IPS-20b (cell line): ENCODE measurements around the gene MGAT3.
A peak's percentile ranks its signal among the peaks of the same experiment; 100 is the strongest.
"Not testable (repeated sequence)": the region's sequence is repeated elsewhere in the genome, so short reads cannot be mapped to it uniquely, and the experiment has no call there.

Source experiments
- H3K27ac ChIP-seq: one replicate; pipeline ENCODE4 v1.5.1; 2013; ENCODE audit warnings: low read length
- H3K27me3 ChIP-seq: 2 replicates; pipeline ENCODE4 v1.6.1; 2013; ENCODE audit warnings: mild to moderate bottlenecking, low read length, inconsistent platforms; ENCODE audit not compliant: insufficient read depth
- H3K36me3 ChIP-seq: 2 replicates; pipeline ENCODE4 v1.6.1; 2013; ENCODE audit warnings: low read depth, mild to moderate bottlenecking, inconsistent platforms, low read length, moderate library complexity; ENCODE audit not compliant: insufficient read depth
- H3K4me1 ChIP-seq: 2 replicates; pipeline ENCODE4 v1.6.1; 2013; ENCODE audit warnings: mild to moderate bottlenecking, control low read depth, inconsistent platforms, low read length, moderate library complexity; ENCODE audit not compliant: insufficient read depth
- H3K4me3 ChIP-seq: 2 replicates; pipeline ENCODE4 v1.5.1; 2013; ENCODE audit warnings: mild to moderate bottlenecking, low read length, inconsistent platforms
- H3K9ac ChIP-seq: 2 replicates; pipeline ENCODE4 v1.6.1; 2013; ENCODE audit warnings: low read depth, mild to moderate bottlenecking, inconsistent platforms, low read length, moderate library complexity
- H3K9me3 ChIP-seq: 2 replicates; pipeline ENCODE4 v1.6.1; 2013; ENCODE audit warnings: mild to moderate bottlenecking, low read depth, low read length, inconsistent platforms; ENCODE audit not compliant: insufficient read depth

Gene MGAT3

DNA sequence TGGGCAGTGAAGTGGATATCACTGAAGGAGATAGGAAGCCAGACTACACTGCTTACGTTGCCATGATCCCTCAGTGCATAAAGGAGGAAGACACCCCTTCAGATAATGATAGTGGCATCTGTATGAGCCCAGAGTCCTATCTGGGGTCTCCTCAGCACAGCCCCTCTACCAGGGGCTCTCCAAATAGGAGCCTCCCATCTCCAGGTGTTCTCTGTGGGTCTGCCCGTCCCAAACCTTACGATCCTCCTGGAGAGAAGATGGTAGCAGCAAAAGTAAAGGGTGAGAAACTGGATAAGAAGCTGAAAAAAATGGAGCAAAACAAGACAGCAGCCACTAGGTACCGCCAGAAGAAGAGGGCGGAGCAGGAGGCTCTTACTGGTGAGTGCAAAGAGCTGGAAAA, 65.3 kb downstream of the MGAT3 start:
- H3K27me3 ChIP-seq, H3K4me1 ChIP-seq, H3K27ac ChIP-seq, H3K9me3 ChIP-seq: not testable (repeated sequence)
- peak overlapping the region; percentile 92; the same call in 1 of the 2 replicates for H3K9ac ChIP-seq
- H3K36me3 ChIP-seq: peaks cover 46% of the 10 kb centered on the region
- H3K4me3 ChIP-seq: peak overlapping the region; percentile 93

DNA sequence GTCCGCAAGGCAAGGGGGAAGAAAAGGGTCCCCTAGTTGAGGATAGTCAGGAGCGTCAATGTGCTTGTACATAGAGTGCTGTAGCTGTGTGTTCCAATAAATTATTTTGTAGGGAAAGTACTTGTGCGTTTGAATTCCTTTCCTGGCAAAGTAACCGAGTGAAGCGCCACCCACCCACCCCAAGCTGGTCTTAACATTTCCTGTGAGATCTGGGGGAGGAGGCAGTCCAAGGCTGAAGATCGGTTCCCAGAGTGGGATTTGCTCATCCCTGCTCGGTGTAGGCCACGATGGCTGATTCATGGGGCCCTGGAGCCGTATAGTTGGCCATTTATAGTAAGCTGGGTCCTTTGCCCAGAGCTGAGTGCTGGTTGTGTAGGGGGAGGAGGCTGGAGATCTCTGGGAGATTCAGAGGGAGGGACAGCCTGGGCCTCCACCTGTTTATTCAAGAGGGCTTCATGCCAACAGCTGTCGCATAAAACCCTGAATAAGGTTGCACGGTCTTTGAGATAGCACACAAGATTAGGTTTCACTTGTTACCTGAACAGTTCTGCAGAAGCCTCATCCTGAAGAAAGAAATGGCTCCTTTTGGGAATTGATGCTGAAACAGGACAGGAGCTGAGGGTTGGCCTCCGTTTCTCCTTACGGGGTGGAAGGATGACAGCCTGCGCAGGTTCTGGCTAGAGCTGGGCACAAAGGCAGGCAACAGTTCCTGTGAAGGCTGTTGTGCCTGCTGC, 65.9 kb downstream of the MGAT3 start:
- Histone ChIP-seq H3K9ac (peak overlapping the region; percentile 4; the same call in 1 of the 2 replicates), H3K4me1 (peaks cover 7% of the 10 kb centered on the region; the same call in 1 of the 2 replicates), H3K9me3 (no peaks in the 10 kb centered on the region), H3K36me3 (peaks cover 48% of the 10 kb centered on the region), H3K4me3 (peak overlapping the region; percentile 93), H3K27ac (no peak overlapping the region), H3K27me3 (peaks cover 6% of the 10 kb centered on the region; the same call in 1 of the 2 replicates)

DNA sequence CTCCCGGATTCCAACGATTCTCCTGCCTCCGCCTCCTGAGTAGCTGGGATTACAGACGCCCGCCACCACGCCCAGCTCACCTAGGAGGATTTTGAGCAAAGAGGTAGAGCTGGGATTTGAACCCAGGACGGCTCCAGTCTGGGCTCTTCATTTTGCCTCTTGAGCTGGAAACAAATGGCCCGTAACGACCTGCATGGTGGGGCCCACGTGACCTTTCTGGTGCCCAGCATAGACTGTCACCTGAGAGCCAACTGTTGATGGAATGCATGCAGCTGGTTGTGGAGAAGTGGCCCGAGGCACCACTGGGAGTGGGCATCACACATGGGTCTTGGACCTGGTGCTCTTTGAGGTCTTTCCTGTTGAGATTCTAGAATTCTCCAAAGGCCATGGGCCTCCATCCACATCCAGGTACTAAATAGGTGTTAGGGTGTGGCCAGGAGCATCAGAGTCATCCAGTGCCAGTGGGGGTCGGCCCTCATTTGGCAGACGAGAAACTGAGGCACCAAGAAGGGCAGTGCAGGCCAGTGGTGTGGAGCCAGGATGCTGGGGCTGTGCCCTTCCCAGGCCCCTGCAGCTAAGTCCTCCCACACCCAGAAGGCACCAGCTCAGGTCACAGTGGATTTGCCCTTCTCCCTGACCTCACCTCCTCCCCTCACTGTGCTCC, 67.4 kb downstream of the MGAT3 start:
- Histone ChIP-seq H3K4me1 (peaks cover 7% of the 10 kb centered on the region; the same call in 1 of the 2 replicates), H3K9ac (no peak overlapping the region), H3K27ac (no peak overlapping the region), H3K36me3 (peaks cover 61% of the 10 kb centered on the region), H3K4me3 (no peak overlapping the region), H3K27me3 (no peaks in the 10 kb centered on the region), H3K9me3 (no peaks in the 10 kb centered on the region)

DNA sequence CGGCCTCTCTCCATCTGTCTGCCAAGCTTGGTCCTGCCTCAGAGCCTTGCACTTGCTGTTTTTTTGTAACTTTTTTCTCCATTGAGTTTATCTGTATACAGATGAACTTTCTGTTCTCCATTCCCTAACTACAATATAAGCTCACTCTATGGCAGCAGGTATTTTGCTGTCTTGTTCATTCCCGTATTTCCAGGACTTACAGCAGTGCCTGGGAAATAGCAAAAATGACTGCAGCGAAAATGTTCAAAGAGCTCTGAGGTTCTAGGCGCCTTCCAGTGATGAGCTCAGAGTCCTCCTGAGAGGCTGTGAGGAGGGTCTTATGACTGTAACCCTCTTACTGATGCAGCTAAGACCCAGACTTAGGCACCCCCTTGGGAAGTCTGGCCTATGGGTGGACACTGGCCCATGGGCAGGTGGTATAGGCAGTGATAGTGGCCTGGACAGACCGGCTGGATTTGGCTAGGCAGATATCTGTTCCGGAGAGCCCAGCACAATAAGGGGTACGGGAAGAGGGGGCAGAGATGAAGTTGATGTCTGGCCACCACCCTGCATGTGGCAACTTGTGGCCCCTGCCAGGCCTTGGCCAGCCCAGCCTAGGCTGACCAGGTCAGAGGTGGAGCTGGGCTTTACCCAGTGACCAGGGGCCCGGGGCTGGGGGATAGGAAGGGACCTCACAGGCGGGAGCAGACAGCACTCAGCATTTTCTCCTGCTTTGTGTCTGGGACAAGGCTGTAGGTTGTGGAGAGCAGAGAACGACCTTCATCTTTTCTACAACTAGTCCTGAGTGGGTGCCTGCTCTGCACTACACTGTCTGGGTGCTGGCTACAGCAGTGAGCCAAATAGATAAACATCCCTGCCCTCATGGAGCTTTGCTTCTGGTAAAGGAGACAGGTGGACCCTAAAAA, 68.2 kb downstream of the MGAT3 start:
- Histone ChIP-seq H3K36me3 (peaks cover 68% of the 10 kb centered on the region), H3K4me1 (peaks cover 7% of the 10 kb centered on the region; the same call in 1 of the 2 replicates), H3K27ac (no peak overlapping the region), H3K27me3 (no peaks in the 10 kb centered on the region), H3K9ac (no peak overlapping the region), H3K9me3 (no peaks in the 10 kb centered on the region), H3K4me3 (no peak overlapping the region)

DNA sequence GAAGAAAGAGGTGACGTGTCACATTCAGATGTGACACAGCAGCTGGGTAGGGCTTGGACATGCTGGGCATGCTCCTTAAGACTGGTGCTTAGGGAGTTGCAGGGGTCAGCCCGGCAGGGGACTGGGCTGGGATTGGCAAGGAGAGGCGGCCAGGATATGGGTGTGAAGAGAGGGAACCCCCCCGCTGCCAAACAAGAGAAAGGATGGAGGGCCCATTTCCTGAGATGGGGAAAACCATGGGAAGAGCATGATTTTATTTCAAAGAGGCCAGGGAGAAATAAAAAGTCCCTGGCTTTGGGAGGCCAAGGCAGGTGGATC, 68.8 kb downstream of the MGAT3 start:
- Histone ChIP-seq H3K9me3 (no peaks in the 10 kb centered on the region), H3K27ac (no peak overlapping the region), H3K36me3 (peaks cover 74% of the 10 kb centered on the region), H3K4me1 (peaks cover 7% of the 10 kb centered on the region; the same call in 1 of the 2 replicates), H3K4me3 (no peak overlapping the region), H3K9ac (no peak overlapping the region), H3K27me3 (no peaks in the 10 kb centered on the region)

DNA sequence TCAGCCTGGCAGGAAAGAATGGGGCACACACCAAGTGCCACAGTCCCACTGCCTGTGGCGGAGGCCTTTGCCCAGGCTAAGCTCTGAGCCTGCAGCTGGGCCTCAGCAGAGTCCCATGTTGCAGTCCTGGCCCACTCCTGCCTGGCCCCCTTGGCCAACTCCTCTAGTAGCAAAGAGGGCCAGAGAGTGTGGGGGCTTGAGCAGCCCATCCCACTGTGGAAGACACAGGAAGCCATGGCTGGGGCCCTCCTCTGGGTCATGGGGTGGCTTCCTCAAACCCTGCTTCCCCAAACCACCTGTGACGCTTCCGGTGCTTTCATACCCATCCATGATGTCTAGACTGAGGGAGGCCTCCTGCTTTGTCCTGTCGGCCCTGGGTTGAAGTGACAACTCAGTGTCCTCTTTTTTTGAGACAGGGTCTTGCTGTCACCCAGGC, 69.9 kb downstream of the MGAT3 start:
- H3K4me1 ChIP-seq: peaks cover 12% of the 10 kb centered on the region
- no peak overlapping the region for H3K4me3 ChIP-seq

DNA sequence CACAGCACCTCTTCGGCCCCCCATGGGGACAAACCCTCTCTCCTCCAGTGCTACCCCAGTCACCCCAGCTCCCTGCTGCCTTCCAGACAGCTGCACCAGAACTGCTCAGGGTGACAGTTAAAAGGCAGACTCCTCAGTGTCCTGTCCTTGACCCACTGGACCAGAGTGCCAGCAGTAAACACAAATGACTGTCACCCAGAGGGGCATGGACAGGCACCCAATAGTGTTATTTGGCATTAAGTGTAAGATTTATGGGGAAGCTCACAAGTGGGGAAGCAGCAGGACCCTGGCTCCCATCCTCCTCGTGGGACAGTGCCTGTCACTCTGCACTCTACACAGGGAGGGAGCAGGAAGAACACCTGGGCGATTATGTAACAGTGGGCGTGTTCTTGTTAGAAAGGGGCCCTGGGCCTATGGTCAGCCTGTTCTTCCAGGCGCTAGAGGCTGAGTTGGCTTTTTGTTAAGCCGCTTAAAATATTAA, 70.7 kb downstream of the MGAT3 start:
- Histone ChIP-seq H3K36me3 (peaks cover 67% of the 10 kb centered on the region), H3K9ac (no peak overlapping the region), H3K4me3 (no peak overlapping the region), H3K4me1 (peaks cover 14% of the 10 kb centered on the region), H3K27me3 (no peaks in the 10 kb centered on the region), H3K27ac (no peak overlapping the region), H3K9me3 (no peaks in the 10 kb centered on the region)

More for the DNA sequence above, 69.9 kb downstream of the MGAT3 start:
- H3K9ac ChIP-seq: no peak overlapping the region; the same call in 1 of the 2 replicates
- H3K36me3 ChIP-seq: peaks cover 74% of the 10 kb centered on the region
- no peaks in the 10 kb centered on the region for H3K27me3 ChIP-seq
- H3K9me3 ChIP-seq: no peaks in the 10 kb centered on the region
- no peak overlapping the region for H3K27ac ChIP-seq

DNA sequence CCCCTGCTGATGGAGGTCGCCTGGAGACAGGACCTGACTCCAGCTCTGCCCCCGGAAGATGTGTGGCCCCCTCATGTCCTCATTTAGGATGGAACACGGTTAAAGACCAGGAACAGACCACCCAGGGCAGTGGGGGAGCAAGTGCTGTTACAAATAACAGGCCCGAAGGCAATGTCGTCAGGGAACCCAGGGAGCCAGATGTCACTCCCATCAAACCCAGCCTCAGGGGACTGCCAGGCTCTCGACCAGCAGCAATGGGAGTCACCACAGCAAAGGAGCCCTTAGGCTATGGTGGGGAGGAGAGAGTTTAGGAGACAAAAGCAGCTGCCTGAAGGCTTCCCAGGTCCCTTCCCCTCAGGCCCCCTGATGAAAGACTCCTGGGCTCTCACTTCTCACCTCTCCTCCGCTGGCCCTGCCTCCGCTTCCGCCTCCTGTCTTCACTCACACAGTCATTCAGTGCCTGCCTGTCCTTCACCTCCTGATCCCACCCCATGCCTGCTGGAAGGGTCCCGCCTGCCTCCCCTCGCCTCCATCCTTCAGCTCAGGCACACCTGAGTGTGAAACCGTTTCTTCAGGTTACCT, 71.4 kb downstream of the MGAT3 start:
- peaks cover 14% of the 10 kb centered on the region for H3K4me1 ChIP-seq
- no peaks in the 10 kb centered on the region for H3K27me3 ChIP-seq
- no peaks in the 10 kb centered on the region for H3K9me3 ChIP-seq
- H3K27ac ChIP-seq: no peak overlapping the region
- no peak overlapping the region for H3K4me3 ChIP-seq
- H3K36me3 ChIP-seq: peaks cover 60% of the 10 kb centered on the region
- H3K9ac ChIP-seq: no peak overlapping the region

DNA sequence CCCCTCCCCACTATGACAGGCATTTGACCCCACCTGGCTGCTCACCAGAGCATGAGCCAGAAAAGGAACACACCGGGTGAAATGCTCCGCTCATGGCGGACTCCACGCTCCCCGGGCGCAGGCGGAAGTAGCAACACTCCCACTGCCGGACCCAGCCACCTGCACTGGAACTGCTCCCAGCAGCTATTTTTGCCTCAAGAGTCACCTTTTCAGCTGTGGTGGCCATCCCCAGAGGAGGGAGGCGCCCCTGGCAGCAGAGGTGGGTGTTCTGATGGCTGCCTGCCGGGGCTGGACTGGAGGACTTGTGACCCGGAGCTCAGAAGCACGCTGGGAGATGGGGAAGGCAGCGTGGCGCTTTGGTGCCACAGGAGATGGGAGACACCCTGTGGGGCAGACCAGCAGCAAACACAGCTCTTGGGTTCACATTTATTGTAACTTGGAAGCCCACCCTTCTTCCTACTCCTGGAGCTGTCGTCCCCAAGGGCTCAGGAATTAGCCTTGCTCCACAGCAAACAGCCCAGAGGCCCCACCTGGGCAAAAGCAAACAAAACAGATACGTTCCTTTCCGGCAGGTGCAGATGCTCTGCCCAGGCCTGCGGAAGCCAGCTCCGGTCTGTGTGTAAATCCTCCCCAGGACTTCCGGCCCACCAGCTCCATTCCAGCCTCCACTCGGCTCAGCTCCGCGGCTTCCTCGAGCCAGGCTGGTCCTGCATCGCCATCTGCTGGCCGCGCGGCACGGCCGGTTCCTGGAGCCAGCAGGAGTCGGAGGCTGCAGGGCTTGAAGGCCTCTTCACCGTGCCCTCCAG, 72.1 kb downstream of the MGAT3 start:
- Histone ChIP-seq H3K4me3 (no peak overlapping the region), H3K36me3 (peaks cover 55% of the 10 kb centered on the region), H3K27me3 (no peaks in the 10 kb centered on the region), H3K27ac (no peak overlapping the region), H3K9ac (no peak overlapping the region), H3K9me3 (no peaks in the 10 kb centered on the region), H3K4me1 (peaks cover 18% of the 10 kb centered on the region)

DNA sequence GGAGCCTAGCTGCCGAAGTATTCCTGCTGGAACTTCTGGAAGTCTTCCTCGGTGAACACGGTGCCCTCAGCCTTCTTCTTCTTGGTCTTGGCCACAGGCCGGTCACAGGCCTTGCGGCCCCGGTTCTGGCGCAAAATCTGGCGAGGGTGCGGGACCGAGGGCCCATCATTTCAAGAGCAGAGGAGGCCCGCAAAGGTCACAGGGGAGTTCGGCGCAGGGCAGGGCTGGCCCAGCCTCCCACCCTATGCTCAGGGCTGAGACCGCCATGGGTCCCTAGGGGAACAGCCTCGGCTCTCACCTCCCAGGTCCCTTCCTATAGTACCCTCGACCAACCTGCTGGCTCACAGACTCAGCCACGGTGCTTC, 72.7 kb downstream of the MGAT3 start:
- peaks cover 21% of the 10 kb centered on the region for H3K4me1 ChIP-seq
- H3K4me3 ChIP-seq: no peak overlapping the region
- H3K27me3 ChIP-seq: no peaks in the 10 kb centered on the region
- no peaks in the 10 kb centered on the region for H3K9me3 ChIP-seq
- H3K27ac ChIP-seq: no peak overlapping the region
- no peak overlapping the region for H3K9ac ChIP-seq
- H3K36me3 ChIP-seq: peaks cover 49% of the 10 kb centered on the region
